OCI-LY3 (cell line): Measurements from ENCODE around the gene EMC10.

Source experiments
- EZH2phosphoT487 ChIP-seq: fragments of 200-600 bp; shearing (Covaris generic); IDR thresholded peaks from 2 replicates; pipeline ENCODE4 v1.6.1; 2018; ENCODE audit warnings: antibody characterized with exemption, mixed run types, low read depth
- TF ChIP-seq, protein P1 (sequence below): fragments of 200-600, 300-600 bp; sonication (generic); IDR thresholded peaks from 2 replicates; pipeline ENCODE4 v1.5.1; 2014; ENCODE audit warnings: antibody characterized with exemption, low read length, low read depth

DNA sequence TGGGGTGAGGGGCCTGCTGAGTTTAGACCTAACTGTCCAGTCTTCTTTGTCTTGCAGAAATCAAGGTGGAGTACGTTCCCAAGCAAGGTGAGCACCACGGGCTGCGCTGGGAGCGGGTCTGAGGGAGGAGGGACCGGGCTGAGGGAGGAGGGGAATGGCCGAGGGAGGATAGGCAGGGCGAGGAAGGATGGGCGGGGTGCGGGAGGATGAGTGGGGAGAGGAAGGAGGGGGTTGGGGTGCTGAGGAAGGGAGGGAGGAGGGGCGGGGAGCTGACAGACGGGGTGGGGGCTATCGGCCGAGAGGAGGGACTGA is 25.1 kb upstream of the EMC10 start:
- TF ChIP-seq, protein P1, sequence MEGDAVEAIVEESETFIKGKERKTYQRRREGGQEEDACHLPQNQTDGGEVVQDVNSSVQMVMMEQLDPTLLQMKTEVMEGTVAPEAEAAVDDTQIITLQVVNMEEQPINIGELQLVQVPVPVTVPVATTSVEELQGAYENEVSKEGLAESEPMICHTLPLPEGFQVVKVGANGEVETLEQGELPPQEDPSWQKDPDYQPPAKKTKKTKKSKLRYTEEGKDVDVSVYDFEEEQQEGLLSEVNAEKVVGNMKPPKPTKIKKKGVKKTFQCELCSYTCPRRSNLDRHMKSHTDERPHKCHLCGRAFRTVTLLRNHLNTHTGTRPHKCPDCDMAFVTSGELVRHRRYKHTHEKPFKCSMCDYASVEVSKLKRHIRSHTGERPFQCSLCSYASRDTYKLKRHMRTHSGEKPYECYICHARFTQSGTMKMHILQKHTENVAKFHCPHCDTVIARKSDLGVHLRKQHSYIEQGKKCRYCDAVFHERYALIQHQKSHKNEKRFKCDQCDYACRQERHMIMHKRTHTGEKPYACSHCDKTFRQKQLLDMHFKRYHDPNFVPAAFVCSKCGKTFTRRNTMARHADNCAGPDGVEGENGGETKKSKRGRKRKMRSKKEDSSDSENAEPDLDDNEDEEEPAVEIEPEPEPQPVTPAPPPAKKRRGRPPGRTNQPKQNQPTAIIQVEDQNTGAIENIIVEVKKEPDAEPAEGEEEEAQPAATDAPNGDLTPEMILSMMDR = no peak
- no peak for TF ChIP-seq EZH2phosphoT487
